Esophagus squamous epithelium (tissue), 5 donors: ENCODE results near the gene FBXO42. TPM values are rescaled to one million over a fixed set of nuclear protein-coding genes. Genes with fewer than 3 reads are reported as not detected.

ENCODE experiments used
- DNase-seq: peaks from one replicate; lab custom pipeline; 2025; lab: John Stamatoyannopoulos, UW
- H3K27ac ChIP-seq, 4 donors: fragments of 200-600 bp; sonication (generic); one replicate each; pipeline ENCODE4 v1.5.1; 2016 to 2019; ENCODE audit warnings: mild to moderate bottlenecking in 1 of 4
- H3K27me3 ChIP-seq, 4 donors: fragments of 200-600 bp; sonication (generic); 1 replicate in 3 of 4; 2 replicates in 1 of 4; pipeline versions ENCODE4 v1.5.1 to v1.6.0; 2017 to 2021; ENCODE audit warnings: antibody characterized with exemption in 1 of 4
- H3K36me3 ChIP-seq, 3 donors: fragments of 200-600 bp; sonication (generic); one replicate each; pipeline ENCODE4 v1.5.1; 2016 to 2019
- H3K4me1 ChIP-seq, 3 donors: fragments of 200-600 bp; sonication (generic); one replicate each; pipeline ENCODE4 v1.5.1; 2017 to 2019
- H3K4me3 ChIP-seq, 4 donors: fragments of 200-600 bp; sonication (generic); 1 replicate in 3 of 4; 2 replicates in 1 of 4; pipeline ENCODE4 v1.5.1; 2016 to 2019; ENCODE audit warnings: mild to moderate bottlenecking in 2 of 4, moderate library complexity in 1 of 4
- H3K9me3 ChIP-seq, 3 donors: fragments of 200-600 bp; sonication (generic); one replicate each; pipeline ENCODE4 v1.5.1; 2016 to 2019
- POLR2A ChIP-seq, 4 donors: fragments of 450-650 bp; IDR thresholded peaks; one replicate each; pipeline ENCODE4 v1.6.1; 2017; ENCODE audit warnings: antibody characterized with exemption in 4 of 4, mild to moderate bottlenecking in 4 of 4, moderate library complexity in 3 of 4
- WGBS, 2 donors: methylation state at CpG; one replicate each; pipeline ENCODE4 v1.1.5; 2018; 5-methylcytosine and 5-hydroxymethylcytosine counted together
- intact Hi-C: fragments of 100-400 bp; cut with DNase I; formaldehyde crosslinking; loops from one replicate; pipeline ENCODE4 v1.15.0; 2022
- total RNA-seq, 4 donors: library from RNA; depleted of rRNA; stranded (reverse); fragments of >200 nt; gene quantifications; one replicate each; pipeline ENCODE4 v1.1.0, GENCODE V29; 2016
- TF ChIP-seq, protein P1 (sequence below), 6 experiments: fragments of 450-650 bp in 4 of 6; fragments of 200-600 bp in 2 of 6; sonication (generic) in 2 of 6; IDR thresholded peaks; one replicate each; pipeline ENCODE4 v1.5.1; 2016 to 2019; ENCODE audit warnings: antibody characterized with exemption in 6 of 6, mild to moderate bottlenecking in 4 of 6, moderate library complexity in 4 of 6
- donor health status: DM: yes; HTN: yes; CAD: no.

The FBXO42 gene
- total RNA-seq, 4 donors from 2014 or later = 15.9 to 29.0 (median 20.2) TPM

DNA sequence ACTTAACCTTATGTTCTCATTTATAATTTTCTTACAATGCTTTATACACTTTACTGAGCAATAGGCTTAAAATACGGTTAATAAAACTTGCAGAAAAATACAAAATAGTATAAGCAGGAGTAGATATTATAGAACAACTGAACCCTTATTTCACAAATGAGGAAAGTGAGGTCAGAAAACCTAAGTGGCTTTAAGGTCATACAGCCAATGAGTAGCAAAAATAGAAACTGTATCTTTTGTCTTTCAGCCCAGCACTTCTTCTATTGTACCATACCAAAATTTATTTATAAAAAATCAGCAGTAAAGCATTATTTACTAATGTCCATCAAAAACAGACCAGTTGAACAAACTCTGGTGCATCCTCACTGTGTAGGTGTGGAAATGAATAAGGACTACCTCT lies 11.6 kb downstream of the FBXO42 start:
- no peak for TF ChIP-seq POLR2A (IDR thresholded peaks at IDR 0.05)
- TF ChIP-seq, protein P1, sequence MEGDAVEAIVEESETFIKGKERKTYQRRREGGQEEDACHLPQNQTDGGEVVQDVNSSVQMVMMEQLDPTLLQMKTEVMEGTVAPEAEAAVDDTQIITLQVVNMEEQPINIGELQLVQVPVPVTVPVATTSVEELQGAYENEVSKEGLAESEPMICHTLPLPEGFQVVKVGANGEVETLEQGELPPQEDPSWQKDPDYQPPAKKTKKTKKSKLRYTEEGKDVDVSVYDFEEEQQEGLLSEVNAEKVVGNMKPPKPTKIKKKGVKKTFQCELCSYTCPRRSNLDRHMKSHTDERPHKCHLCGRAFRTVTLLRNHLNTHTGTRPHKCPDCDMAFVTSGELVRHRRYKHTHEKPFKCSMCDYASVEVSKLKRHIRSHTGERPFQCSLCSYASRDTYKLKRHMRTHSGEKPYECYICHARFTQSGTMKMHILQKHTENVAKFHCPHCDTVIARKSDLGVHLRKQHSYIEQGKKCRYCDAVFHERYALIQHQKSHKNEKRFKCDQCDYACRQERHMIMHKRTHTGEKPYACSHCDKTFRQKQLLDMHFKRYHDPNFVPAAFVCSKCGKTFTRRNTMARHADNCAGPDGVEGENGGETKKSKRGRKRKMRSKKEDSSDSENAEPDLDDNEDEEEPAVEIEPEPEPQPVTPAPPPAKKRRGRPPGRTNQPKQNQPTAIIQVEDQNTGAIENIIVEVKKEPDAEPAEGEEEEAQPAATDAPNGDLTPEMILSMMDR (IDR thresholded peaks at IDR 0.05) = no peak
- intact Hi-C loops = no loop called here
- 71 to 91% methylated on average over 1 of the region's 1 CpG for WGBS, 2 donors

GRCh38 chr1:16338961-16339360 lies 13.3 kb downstream of the FBXO42 start:
- 85 to 91% methylated on average over 5 of the region's 5 CpGs for WGBS, 2 donors
- H3K4me1 ChIP-seq = peaks cover 0 to 28% (median 6%) of the 10 kb centered on the region in 3 donors
- H3K36me3 ChIP-seq = peaks cover 0 to 24% (median 0%) of the 10 kb centered on the region in 3 donors
- DNase-seq = no peak
- no peak overlapping the region for H3K4me3 ChIP-seq
- H3K27ac ChIP-seq = no peak overlapping the region
- no peak for TF ChIP-seq POLR2A (IDR thresholded peaks at IDR 0.05)
- TF ChIP-seq, protein P1 (IDR thresholded peaks at IDR 0.05) = no peak
- no peaks in the 10 kb centered on the region for H3K27me3 ChIP-seq
- no peaks in the 10 kb centered on the region for H3K9me3 ChIP-seq
- intact Hi-C loops = no loop called here

More for the DNA sequence above, 11.6 kb downstream of the FBXO42 start:
- peaks cover 0 to 24% (median 0%) of the 10 kb centered on the region in 3 donors for H3K36me3 ChIP-seq
- no peaks in the 10 kb centered on the region for H3K27me3 ChIP-seq
- H3K27ac ChIP-seq = no peak overlapping the region
- H3K4me1 ChIP-seq = peaks cover 0 to 15% (median 0%) of the 10 kb centered on the region in 3 donors
- H3K9me3 ChIP-seq = no peaks in the 10 kb centered on the region
- H3K4me3 ChIP-seq = no peak overlapping the region
- DNase-seq = no peak

DNA sequence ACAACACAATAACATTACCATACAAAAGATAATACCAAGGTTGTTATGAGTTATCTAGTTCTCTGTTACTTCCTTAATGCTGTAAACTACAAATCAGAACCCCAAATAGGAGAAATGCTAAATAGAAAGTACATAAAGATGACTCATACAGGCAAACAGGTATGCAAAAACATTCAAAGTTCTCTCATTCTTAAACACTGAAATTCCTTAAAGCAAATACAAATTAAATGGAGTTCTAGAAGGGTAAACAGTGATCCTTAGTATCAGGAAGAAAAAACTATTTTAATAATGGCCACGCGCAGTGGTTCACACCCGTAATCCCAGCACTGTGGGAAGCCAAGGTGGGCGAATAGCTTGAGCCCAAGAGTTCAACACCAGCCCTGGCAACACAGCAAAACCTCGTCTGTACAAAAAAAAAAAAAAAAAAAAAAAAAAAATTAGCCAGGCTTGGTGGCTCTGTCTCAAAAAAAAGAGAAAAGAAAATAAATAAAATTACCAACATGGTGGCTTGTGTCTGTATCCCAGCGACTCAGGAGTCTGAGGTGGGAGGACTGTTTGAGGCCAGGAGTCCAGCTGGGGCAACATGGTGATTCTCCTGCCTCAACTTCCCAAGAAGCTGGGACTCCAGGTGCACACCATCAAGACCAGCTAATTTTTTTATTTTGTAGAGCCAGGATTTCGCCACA lies 17.5 kb downstream of the FBXO42 start:
- no peak for TF ChIP-seq POLR2A (IDR thresholded peaks at IDR 0.05)
- peak overlapping the region in 2 of 4 donors; percentile 30 to 55 for H3K27ac ChIP-seq
- H3K36me3 ChIP-seq = peaks cover 0 to 11% (median 0%) of the 10 kb centered on the region in 3 donors
- H3K9me3 ChIP-seq = no peaks in the 10 kb centered on the region
- DNase-seq = no peak
- H3K4me3 ChIP-seq = no peak overlapping the region
- no peaks in the 10 kb centered on the region for H3K27me3 ChIP-seq
- intact Hi-C loops = no loop called here
- peaks cover 0 to 37% (median 6%) of the 10 kb centered on the region in 3 donors for H3K4me1 ChIP-seq
- WGBS, 2 donors = 68 to 69% methylated on average over 6 to 7 of the region's 7 CpGs

DNA sequence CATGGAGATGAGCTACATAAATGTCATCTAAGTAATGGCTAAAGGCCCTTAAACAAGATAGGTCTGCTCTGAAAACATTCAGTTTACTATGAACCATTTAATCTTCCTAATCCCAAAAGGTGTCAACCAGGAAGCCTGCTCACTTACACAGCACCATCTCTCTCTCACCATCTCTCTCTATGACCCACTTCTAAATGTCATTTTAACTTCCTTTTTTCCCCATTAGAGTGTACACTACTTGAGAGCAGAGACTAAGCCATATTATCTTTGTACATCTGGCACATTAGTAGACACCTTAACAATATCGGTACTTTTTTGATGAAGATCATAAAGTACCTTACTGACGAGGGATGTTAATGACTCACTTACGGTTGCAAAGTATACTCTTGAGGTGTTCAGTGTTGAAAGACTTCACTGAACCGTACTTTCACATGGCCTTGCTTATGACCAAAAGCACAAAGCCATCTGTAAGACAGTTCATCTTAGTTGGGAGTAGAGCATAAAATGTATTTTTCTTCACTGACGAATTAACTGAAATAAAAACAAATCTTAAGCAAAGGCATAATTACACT lies 25.4 kb downstream of the FBXO42 start:
- peak overlapping the region in 2 of 4 donors; percentile 15 to 20 for H3K27ac ChIP-seq
- TF ChIP-seq, protein P1 (IDR thresholded peaks at IDR 0.05) = no peak
- TF ChIP-seq POLR2A (IDR thresholded peaks at IDR 0.05) = no peak
- no peak overlapping the region for H3K4me3 ChIP-seq
- 65 to 76% methylated on average over 5 of the region's 5 CpGs for WGBS, 2 donors
- H3K36me3 ChIP-seq = peaks cover 0 to 14% (median 0%) of the 10 kb centered on the region in 3 donors
- H3K27me3 ChIP-seq = no peaks in the 10 kb centered on the region
- intact Hi-C loops = no loop called here
- no peak for DNase-seq
- no peaks in the 10 kb centered on the region for H3K9me3 ChIP-seq
- H3K4me1 ChIP-seq = peaks cover 0 to 69% (median 19%) of the 10 kb centered on the region in 3 donors

GRCh38 chr1:16324456-16324890 lies 27.8 kb downstream of the FBXO42 start:
- Histone ChIP-seq H3K36me3 (peaks cover 0 to 9% (median 0%) of the 10 kb centered on the region in 3 donors), H3K27ac (peak overlapping the region in 3 of 4 donors; percentile 5 to 70 (median 65)), H3K4me1 (peaks cover 6 to 93% (median 37%) of the 10 kb centered on the region in 3 donors), H3K4me3 (no peak overlapping the region), H3K9me3 (no peaks in the 10 kb centered on the region), H3K27me3 (no peaks in the 10 kb centered on the region)
- TF ChIP-seq, protein P1 (IDR thresholded peaks at IDR 0.05) = no peak
- no peak for TF ChIP-seq POLR2A (IDR thresholded peaks at IDR 0.05)
- intact Hi-C loops = no loop called here
- WGBS, 2 donors = 51 to 59% methylated on average over 6 of the region's 6 CpGs
- no peak for DNase-seq
